RWPE1 (cell line): ENCODE data around the gene STK32C.

ENCODE experiments used
- CTCF ChIA-PET: fragments of 350-600 bp; sonication (Branson Sonifier 250); formaldehyde crosslinking; extraction: SDS; loops from one replicate; lab custom pipeline; 2021; lab: Yijun Ruan, JAX
- POLR2A ChIA-PET: fragments of 400-600 bp; formaldehyde crosslinking; extraction: SDS; loops from one replicate; lab custom pipeline; 2020; ENCODE audit warnings: antibody characterized with exemption; ENCODE audit not compliant: low non-redundant PET; lab: Yijun Ruan, JAX
- DNase-seq: peaks from one replicate; pipeline ENCODE4 v3.0.0; 2012; ENCODE audit warnings: low spot score
- H3K27ac ChIP-seq: fragments of 450-650 bp; 2 replicates; pipeline ENCODE4 v1.5.1; 2017
- TF ChIP-seq, protein P1 (sequence below): fragments of 450-650 bp; conservative IDR thresholded peaks from 2 replicates; pipeline ENCODE4 v1.5.1; 2017; ENCODE audit warnings: low read depth, mild to moderate bottlenecking

The STK32C gene

DNA sequence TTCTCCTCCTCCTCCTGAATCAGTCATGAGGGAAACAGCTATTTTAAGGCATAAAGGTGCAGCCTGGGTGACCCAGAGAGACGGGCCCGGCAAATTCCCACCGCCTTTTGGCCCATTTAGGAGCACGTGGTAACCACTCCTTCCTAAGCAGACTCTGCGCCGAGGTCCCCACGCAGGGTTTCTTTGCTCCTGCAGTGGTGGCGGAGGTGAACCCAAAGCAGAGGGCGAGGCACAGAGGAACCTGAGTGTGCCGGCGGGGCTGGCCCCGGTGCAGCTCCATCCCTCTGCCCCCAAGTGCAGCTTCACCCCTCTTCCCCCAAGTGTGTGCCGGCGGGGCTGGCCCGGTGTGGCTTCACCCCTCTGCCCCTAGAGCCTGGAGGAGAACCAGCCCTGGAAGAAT is 70.4 kb downstream of the STK32C start:
- ChIA-PET POLR2A (no interaction called here), CTCF (interaction anchor here (0.6 kb wide), 1 partner anchor 1070 kb away, joined by 3 read pairs; no protein-coding TSS in a partner anchor)
- H3K27ac ChIP-seq, result no peak overlapping the region
- DNase-seq, result no peak
- TF ChIP-seq, protein P1, sequence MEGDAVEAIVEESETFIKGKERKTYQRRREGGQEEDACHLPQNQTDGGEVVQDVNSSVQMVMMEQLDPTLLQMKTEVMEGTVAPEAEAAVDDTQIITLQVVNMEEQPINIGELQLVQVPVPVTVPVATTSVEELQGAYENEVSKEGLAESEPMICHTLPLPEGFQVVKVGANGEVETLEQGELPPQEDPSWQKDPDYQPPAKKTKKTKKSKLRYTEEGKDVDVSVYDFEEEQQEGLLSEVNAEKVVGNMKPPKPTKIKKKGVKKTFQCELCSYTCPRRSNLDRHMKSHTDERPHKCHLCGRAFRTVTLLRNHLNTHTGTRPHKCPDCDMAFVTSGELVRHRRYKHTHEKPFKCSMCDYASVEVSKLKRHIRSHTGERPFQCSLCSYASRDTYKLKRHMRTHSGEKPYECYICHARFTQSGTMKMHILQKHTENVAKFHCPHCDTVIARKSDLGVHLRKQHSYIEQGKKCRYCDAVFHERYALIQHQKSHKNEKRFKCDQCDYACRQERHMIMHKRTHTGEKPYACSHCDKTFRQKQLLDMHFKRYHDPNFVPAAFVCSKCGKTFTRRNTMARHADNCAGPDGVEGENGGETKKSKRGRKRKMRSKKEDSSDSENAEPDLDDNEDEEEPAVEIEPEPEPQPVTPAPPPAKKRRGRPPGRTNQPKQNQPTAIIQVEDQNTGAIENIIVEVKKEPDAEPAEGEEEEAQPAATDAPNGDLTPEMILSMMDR, result no peak

DNA sequence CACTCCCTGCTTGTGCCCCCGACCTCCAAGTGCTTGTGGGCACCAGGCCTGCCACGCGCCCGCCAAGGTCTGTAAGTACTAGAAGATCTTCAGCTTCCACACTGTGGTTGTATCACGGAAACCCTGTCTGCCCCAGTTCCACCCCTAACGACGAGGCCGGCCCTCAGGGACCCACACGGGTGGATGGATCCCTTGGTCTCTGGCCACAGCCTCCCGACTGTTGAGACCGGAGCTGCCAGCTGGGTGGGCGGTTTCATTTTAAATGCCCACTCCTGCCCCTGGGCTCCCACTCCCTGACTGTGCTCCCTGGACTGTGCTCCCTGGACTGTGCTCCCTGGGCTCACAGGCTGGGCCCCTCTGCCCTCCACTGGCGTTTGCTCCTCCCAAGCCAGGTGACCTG is 70.9 kb downstream of the STK32C start:
- ChIA-PET POLR2A (no interaction called here), CTCF (interaction anchor here (0.7 kb wide), 1 partner anchor 36 kb away, joined by 5 read pairs; no protein-coding TSS in a partner anchor)
- TF ChIP-seq, protein P1, result no peak
- H3K27ac ChIP-seq, result no peak overlapping the region
- no peak for DNase-seq

DNA sequence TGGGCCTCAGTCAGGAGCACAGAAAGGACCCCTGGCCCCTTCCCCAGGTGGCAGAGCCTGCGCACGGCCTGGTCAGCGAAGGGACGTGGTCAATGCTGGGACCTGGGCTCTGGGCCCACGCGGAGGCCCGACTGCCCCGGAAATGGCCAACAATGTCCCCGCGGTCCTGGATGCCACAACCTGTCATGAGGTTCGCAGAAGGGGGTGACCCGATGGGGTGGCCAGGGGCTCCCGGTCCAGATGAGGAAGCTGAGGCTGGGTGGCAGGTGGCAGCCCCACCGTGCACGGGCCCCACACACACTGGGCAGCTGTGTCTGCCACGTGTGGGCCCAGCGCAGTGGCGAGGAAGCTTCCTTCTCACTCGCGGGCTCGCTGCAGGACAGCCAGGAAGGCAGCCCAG is 71.6 kb downstream of the STK32C start:
- ChIA-PET CTCF (interaction anchor here (0.5 to 0.7 kb wide), 2 partner anchors 37 to 151 kb away, joined by 3 to 5 read pairs; no protein-coding TSS in a partner anchor), POLR2A (no interaction called here)
- DNase-seq, result no peak
- H3K27ac ChIP-seq, result no peak overlapping the region
- TF ChIP-seq, protein P1, result no peak

DNA sequence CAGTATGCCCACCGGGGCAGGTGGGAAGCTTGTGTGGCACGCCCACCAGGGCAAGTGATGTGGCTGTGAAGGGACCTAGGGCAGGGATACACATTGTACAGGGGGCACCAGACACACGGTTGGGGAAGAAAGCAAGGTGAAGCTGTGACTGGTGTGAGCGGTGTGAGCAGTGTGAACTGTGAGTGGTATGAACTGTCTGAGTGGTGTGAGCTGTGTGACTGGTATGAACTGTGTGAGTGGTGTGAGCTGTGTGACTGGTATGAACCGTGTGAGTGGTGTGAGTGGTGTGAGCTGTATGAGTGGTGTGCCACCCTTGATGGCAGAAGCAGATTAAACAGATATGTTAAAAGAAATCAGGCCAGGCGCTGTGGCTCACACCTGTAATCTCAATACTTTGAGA is 72.9 kb downstream of the STK32C start:
- DNase-seq, result no peak
- ChIA-PET CTCF (interaction anchor here (0.6 to 1.3 kb wide), 2 partner anchors 10 to 110 kb away, joined by 5 to 7 read pairs; no protein-coding TSS in a partner anchor), POLR2A (no interaction called here)
- H3K27ac ChIP-seq, result no peak overlapping the region
- TF ChIP-seq, protein P1, result no peak

DNA sequence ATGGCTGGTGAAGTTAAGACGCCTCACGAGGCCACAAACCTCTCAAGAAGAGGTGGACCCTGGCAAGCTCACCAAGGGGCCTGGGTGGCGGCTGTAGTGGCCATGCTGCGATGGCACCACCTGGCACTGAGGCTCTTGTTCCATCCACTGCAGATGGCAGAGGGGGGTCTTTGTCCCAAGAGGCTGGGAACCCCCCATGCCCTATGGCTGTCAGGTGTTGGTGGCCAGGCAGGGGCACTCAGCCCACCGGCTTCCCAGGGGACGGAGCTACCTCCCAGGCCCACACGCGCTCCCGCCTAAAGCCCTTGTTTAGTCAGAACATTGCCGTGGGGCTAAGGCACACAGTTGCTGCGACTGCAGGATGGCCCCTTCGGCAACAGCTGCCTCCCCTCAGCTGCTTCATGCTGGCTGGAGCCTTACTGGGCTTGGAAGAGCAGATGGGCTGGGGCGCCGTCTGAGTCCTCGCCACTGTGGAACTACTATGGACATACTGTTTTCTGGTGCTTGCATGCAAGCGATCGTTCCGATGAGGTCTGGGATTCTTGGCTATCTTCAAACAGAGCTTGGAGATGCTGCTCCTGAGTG is 74.2 kb downstream of the STK32C start:
- ChIA-PET CTCF (interaction anchor here (0.6 to 1.3 kb wide), 5 partner anchors 8 to 559 kb away, joined by 3 to 5 read pairs (median 4); no protein-coding TSS in a partner anchor), POLR2A (no interaction called here)
- no peak overlapping the region for H3K27ac ChIP-seq
- no peak for DNase-seq
- TF ChIP-seq, protein P1, result no peak

DNA sequence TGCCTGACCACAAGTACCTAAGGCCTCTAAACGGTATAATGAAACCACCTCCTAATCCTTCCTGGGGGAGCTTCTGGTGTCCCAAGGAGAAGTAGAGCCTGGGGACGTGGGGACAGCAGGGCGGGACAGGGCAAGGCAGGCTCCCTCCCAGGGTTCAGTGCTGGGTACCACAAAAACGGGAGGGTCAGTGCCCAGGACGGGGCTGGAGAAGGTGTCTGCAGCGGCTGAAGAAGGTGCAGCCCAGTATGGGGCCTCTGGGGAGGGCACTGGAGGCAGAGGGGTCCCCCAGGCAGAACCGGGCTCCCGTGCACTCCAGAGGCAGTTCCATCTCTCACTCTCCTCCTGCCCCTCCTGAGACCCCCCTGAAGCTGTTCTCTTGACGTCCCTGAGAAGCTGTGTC is 74.8 kb downstream of the STK32C start:
- ChIA-PET CTCF (interaction anchor here (0.8 kb wide), 1 partner anchor 224 kb away, joined by 3 read pairs; no protein-coding TSS in a partner anchor), POLR2A (no interaction called here)
- no peak overlapping the region for H3K27ac ChIP-seq
- TF ChIP-seq, protein P1, result no peak
- no peak for DNase-seq
